Lung (tissue), 12 donors: Measurements from ENCODE around the gene DBN1. TPM values are rescaled to one million over a fixed set of nuclear protein-coding genes. Genes with fewer than 3 reads are reported as not detected.

Experiments used
- ATAC-seq: fragments of 200-7000 bp; cut with Tn5 transposase; one replicate; pipeline ENCODE4 v1.9.1; 2020; ENCODE audit warnings: moderate number of reproducible peaks; ENCODE audit not compliant: insufficient read depth, low FRiP score
- DNase-seq, 3 donors: peaks; one replicate each; pipeline ENCODE4 v3.0.0-alpha.2; 2013 to 2017
- H3K27ac ChIP-seq, 2 donors: one replicate each; pipeline ENCODE4 v1.5.1; 2013; ENCODE audit warnings: mild to moderate bottlenecking in 2 of 2, moderate library complexity in 2 of 2, control low read depth in 1 of 2, inconsistent platforms in 1 of 2, low read depth in 1 of 2, low read length in 1 of 2
- H3K27me3 ChIP-seq, 3 donors: one replicate each; pipeline ENCODE4 v1.5.1; 2013; ENCODE audit warnings: low read length in 2 of 3; ENCODE audit not compliant: control insufficient read depth in 3 of 3, insufficient read depth in 3 of 3
- H3K36me3 ChIP-seq, 4 donors: one replicate each; pipeline ENCODE4 v1.5.1; 2013; ENCODE audit warnings: low read length in 4 of 4, mild to moderate bottlenecking in 1 of 4, moderate library complexity in 1 of 4; ENCODE audit not compliant: control insufficient read depth in 4 of 4, insufficient read depth in 4 of 4
- H3K4me1 ChIP-seq, 5 donors: one replicate each; pipeline ENCODE4 v1.5.1; 2013; ENCODE audit warnings: low read length in 5 of 5, mild to moderate bottlenecking in 2 of 5, moderate library complexity in 1 of 5; ENCODE audit not compliant: control insufficient read depth in 5 of 5, insufficient read depth in 5 of 5
- H3K4me3 ChIP-seq: one replicate; pipeline ENCODE4 v1.5.1; 2013; ENCODE audit warnings: mild to moderate bottlenecking, control low read depth, moderate library complexity
- H3K9ac ChIP-seq, 2 donors: one replicate each; pipeline ENCODE4 v1.5.1; 2013; ENCODE audit warnings: low read length in 2 of 2, control low read depth in 1 of 2; ENCODE audit not compliant: insufficient read depth in 1 of 2
- H3K9me3 ChIP-seq, 4 donors: one replicate each; pipeline ENCODE4 v1.5.1; 2013; ENCODE audit warnings: low read length in 3 of 4, mild to moderate bottlenecking in 1 of 4, moderate library complexity in 1 of 4; ENCODE audit not compliant: control insufficient read depth in 4 of 4, insufficient read depth in 3 of 4
- CTCF ChIP-seq: IDR thresholded peaks from 2 replicates; pipeline ENCODE4 v1.5.1; 2012; ENCODE audit warnings: mild to moderate bottlenecking; ENCODE audit errors: control extremely low read depth, extremely low read depth
- WGBS, 2 donors: extraction: QIAGEN DNeasy Blood & Tissue Kit; methylation state at CpG; one replicate each; pipeline ENCODE4 v1.1.7; 2013; 5-methylcytosine and 5-hydroxymethylcytosine counted together
- polyA plus RNA-seq, 2 donors: library from polyadenylated mRNA; stranded (reverse); fragments of 200-250 nt; gene quantifications; one replicate each; pipeline ENCODE4 v1.2.1, GENCODE V29; 2013
- total RNA-seq, 2 donors: library from RNA; depleted of rRNA in 1 of 2; stranded (reverse); fragments of >200 nt in 1 of 2; gene quantifications; one replicate each; pipeline ENCODE4 v1.2.1, GENCODE V29; 2014 to 2021
- donor health status: control.
- donor health status: control.
- donor health status: Bipolar disorder and iron deficiency.
- donor health status: healthy.
- donor health status: DM: yes; HTN: yes; CAD: no.

The DBN1 gene
- total and polyA plus RNA-seq, 4 donors = 18.7 to 38.3 (median 30.3) TPM

- no peak overlapping the region for H3K9ac ChIP-seq
- no peak for TF ChIP-seq CTCF
Observed at GRCh38 chr5:177457852-177458681, 15.4 kb downstream of the DBN1 start.

GRCh38 chr5:177456976-177457851 is 16.2 kb downstream of the DBN1 start:
- H3K27ac ChIP-seq = no peak overlapping the region
- H3K36me3 ChIP-seq = peaks cover 0 to 18% (median 9%) of the 10 kb centered on the region in 4 donors
- WGBS, 2 donors = 83 to 85% methylated on average over 24 of the region's 24 CpGs
- H3K9ac ChIP-seq = no peak overlapping the region
- no peaks in the 10 kb centered on the region for H3K9me3 ChIP-seq
- DNase-seq (peak; percentile 90 to 92 (median 91)), ATAC-seq (peak; percentile 39)
- H3K4me3 ChIP-seq = no peak overlapping the region
- TF ChIP-seq CTCF = no peak
- H3K27me3 ChIP-seq = no peaks in the 10 kb centered on the region
- peaks cover 0 to 28% (median 7%) of the 10 kb centered on the region in 5 donors for H3K4me1 ChIP-seq

More at GRCh38 chr5:177457852-177458681, 15.4 kb downstream of the DBN1 start:
- DNase-seq = no peak
- Histone ChIP-seq H3K27me3 (no peaks in the 10 kb centered on the region), H3K36me3 (peaks cover 0 to 18% (median 10%) of the 10 kb centered on the region in 4 donors), H3K27ac (peak overlapping the region in 1 of 2 donors; percentile 43), H3K9me3 (no peaks in the 10 kb centered on the region), H3K4me1 (peaks cover 0 to 28% (median 7%) of the 10 kb centered on the region in 5 donors), H3K4me3 (no peak overlapping the region)
- no peak for ATAC-seq
- 88 to 89% methylated on average over 20 of the region's 20 CpGs for WGBS, 2 donors

GRCh38 chr5:177456591-177456964 is 16.9 kb downstream of the DBN1 start:
- Histone ChIP-seq H3K4me3 (no peak overlapping the region), H3K36me3 (peaks cover 0 to 18% (median 9%) of the 10 kb centered on the region in 4 donors), H3K9ac (no peak overlapping the region), H3K27me3 (no peaks in the 10 kb centered on the region), H3K27ac (no peak overlapping the region), H3K9me3 (no peaks in the 10 kb centered on the region), H3K4me1 (peaks cover 0 to 28% (median 7%) of the 10 kb centered on the region in 5 donors)
- ATAC-seq (no peak), DNase-seq (no peak)
- 26 to 30% methylated on average over 12 of the region's 12 CpGs for WGBS, 2 donors
- TF ChIP-seq CTCF = no peak
